Germinal center (tissue), 1 donor: ENCODE data around the gene BLVRA.

Experiments
- DNase-seq: peaks from one replicate; pipeline ENCODE4 v3.0.0; 2012; ENCODE audit warnings: mixed read lengths, low spot score

The BLVRA gene

GRCh38 chr7:43749383-43749940 lies 9.0 kb upstream of the BLVRA start:
- no peak for DNase-seq

GRCh38 chr7:43750016-43750887 lies 8.2 kb upstream of the BLVRA start:
- DNase-seq: no peak

- DNase-seq: no peak
These were observed 6.1 kb upstream of the BLVRA start for GRCh38 chr7:43752411-43752810.

- DNase-seq: no peak
These were observed 5.1 kb upstream of the BLVRA start for GRCh38 chr7:43753271-43753810.

- DNase-seq: no peak
These were observed 4.6 kb upstream of the BLVRA start for GRCh38 chr7:43753843-43754242.

- no peak for DNase-seq
These were observed 3.9 kb upstream of the BLVRA start for GRCh38 chr7:43754596-43754995.

- no peak for DNase-seq
These were observed 2.0 kb upstream of the BLVRA start for GRCh38 chr7:43756368-43757072.

GRCh38 chr7:43757073-43757720 lies 1.3 kb upstream of the BLVRA start:
- no peak for DNase-seq

- DNase-seq: peak; percentile 47
These were observed 573 bp downstream of the BLVRA start for GRCh38 chr7:43758822-43759683.

GRCh38 chr7:43760861-43761260 lies 2.4 kb downstream of the BLVRA start:
- DNase-seq: no peak

GRCh38 chr7:43761382-43761781 lies 2.9 kb downstream of the BLVRA start:
- DNase-seq: no peak

- DNase-seq: no peak
These were observed 3.6 kb downstream of the BLVRA start for GRCh38 chr7:43761938-43762692.

GRCh38 chr7:43763183-43763582 lies 4.7 kb downstream of the BLVRA start:
- DNase-seq: no peak

GRCh38 chr7:43764039-43764761 lies 5.7 kb downstream of the BLVRA start:
- DNase-seq: peak; percentile 56

GRCh38 chr7:43764807-43765491 lies 6.5 kb downstream of the BLVRA start:
- DNase-seq: no peak

- DNase-seq: no peak
These were observed 8.1 kb downstream of the BLVRA start for GRCh38 chr7:43766564-43766963.

- DNase-seq: no peak
These were observed 8.8 kb downstream of the BLVRA start for GRCh38 chr7:43767311-43767710.

GRCh38 chr7:43768201-43768886 lies 9.9 kb downstream of the BLVRA start:
- DNase-seq: no peak

- DNase-seq: no peak
These were observed 10.4 kb downstream of the BLVRA start for GRCh38 chr7:43768887-43769272.
